Natural killer cell (primary cell): Measurements from ENCODE around the gene LAMC3. TPM values are rescaled to one million over a fixed set of nuclear protein-coding genes. Genes with fewer than 3 reads are reported as not detected.

Source experiments
- ATAC-seq, 3 donors: fragments of 150-1000 bp in 2 of 3; fragments of 200-7000 bp in 1 of 3; cut with Tn5 transposase; 1 replicate in 1 of 3; 2 replicates in 2 of 3; pipeline ENCODE4 v1.10.0; 2021; ENCODE audit warnings: mild to moderate bottlenecking in 2 of 3, moderate library complexity in 2 of 3
- DNase-seq, 2 donors: peaks; one replicate each; pipeline versions ENCODE4 v3.0.0 to v3.0.0-alpha.2; 2013 to 2021; ENCODE audit warnings: mixed read lengths in 1 of 2
- H3K27ac ChIP-seq: one replicate; pipeline ENCODE4 v1.5.1; 2013; ENCODE audit warnings: mild to moderate bottlenecking, low read length
- H3K27me3 ChIP-seq: one replicate; pipeline ENCODE4 v1.6.1; 2013; ENCODE audit warnings: low read length; ENCODE audit not compliant: control insufficient read depth, insufficient read depth
- H3K36me3 ChIP-seq: one replicate; pipeline ENCODE4 v1.6.1; 2013; ENCODE audit warnings: low read length; ENCODE audit not compliant: control insufficient read depth, insufficient read depth
- H3K4me1 ChIP-seq: one replicate; pipeline ENCODE4 v1.6.1; 2013; ENCODE audit warnings: low read length; ENCODE audit not compliant: control insufficient read depth, insufficient read depth
- H3K4me3 ChIP-seq: one replicate; pipeline ENCODE4 v1.5.1; 2013; ENCODE audit warnings: low read length
- H3K9me3 ChIP-seq: one replicate; pipeline ENCODE4 v1.6.1; 2013; ENCODE audit warnings: low read length; ENCODE audit not compliant: control insufficient read depth, insufficient read depth
- H3K27ac Mint-ChIP-seq, 2 donors: one replicate each; pipeline ENCODE4 v1.8.0; 2022; ENCODE audit warnings: mild to moderate bottlenecking in 2 of 2, mixed read lengths in 2 of 2, moderate library complexity in 1 of 2
- H3K27me3 Mint-ChIP-seq, 2 donors: one replicate each; pipeline ENCODE4 v1.8.0; 2022; ENCODE audit warnings: low read depth in 2 of 2, mixed read lengths in 2 of 2
- H3K36me3 Mint-ChIP-seq: one replicate; pipeline ENCODE4 v1.8.0; 2022; ENCODE audit warnings: mixed read lengths
- H3K4me1 Mint-ChIP-seq, 2 donors: one replicate each; pipeline ENCODE4 v1.8.0; 2022; ENCODE audit warnings: mixed read lengths in 2 of 2
- H3K4me3 Mint-ChIP-seq: one replicate; pipeline ENCODE4 v1.8.0; 2022; ENCODE audit warnings: mild to moderate bottlenecking, moderate library complexity, mixed read lengths
- H3K9me3 Mint-ChIP-seq, 2 donors: one replicate each; pipeline ENCODE4 v1.8.0; 2022; ENCODE audit warnings: mixed read lengths in 2 of 2
- CTCF ChIP-seq: fragments of 200-600 bp; IDR thresholded peaks from one replicate; pipeline ENCODE4 v1.8.0; 2022; ENCODE audit warnings: antibody characterized with exemption
- WGBS: methylation state at CpG from one replicate; pipeline ENCODE4 v1.1.7; 2013; ENCODE audit warnings: missing lambda C conversion rate; ENCODE audit not compliant: insufficient coverage; 5-methylcytosine and 5-hydroxymethylcytosine counted together
- intact Hi-C: fragments of 100-400 bp; cut with micrococcal nuclease; formaldehyde crosslinking; loops from one replicate; pipeline ENCODE4 v1.14.2; 2022
- total RNA-seq, 4 donors: library from RNA; stranded (reverse); fragments of 120-200 nt in 1 of 4; gene quantifications; one replicate each; pipeline versions ENCODE4 v1.2.3 to v1.2.4, GENCODE V29; 2013 to 2022

Gene LAMC3
- total RNA-seq, 3 donors from 2014 or later (not counting 1 experiment from before 2014, with no cell fraction given), result not detected

GRCh38 chr9:131031005-131031641 is 22.1 kb downstream of the LAMC3 start:
- Mint-ChIP-seq H3K36me3 (no peaks in the 10 kb centered on the region), H3K4me3 (no peak overlapping the region), H3K27ac (no peak overlapping the region), H3K9me3 (no peaks in the 10 kb centered on the region), H3K4me1 (no peaks in the 10 kb centered on the region), H3K27me3 (peaks cover 0 to 4% of the 10 kb centered on the region in 2 donors)
- WGBS, result 89% methylated on average over 17 of the region's 17 CpGs
- ATAC-seq, result no peak
- intact Hi-C loops, result no loop called here
- TF ChIP-seq CTCF, result no peak
- no peak overlapping the region for H3K27ac ChIP-seq
- H3K36me3 ChIP-seq, result no peaks in the 10 kb centered on the region
- H3K4me3 ChIP-seq, result no peak overlapping the region
- no peak for DNase-seq
- no peaks in the 10 kb centered on the region for H3K9me3 ChIP-seq
- no peaks in the 10 kb centered on the region for H3K27me3 ChIP-seq
- no peaks in the 10 kb centered on the region for H3K4me1 ChIP-seq

GRCh38 chr9:131031642-131032005 is 22.6 kb downstream of the LAMC3 start:
- ATAC-seq, result no peak
- no peaks in the 10 kb centered on the region for H3K36me3 Mint-ChIP-seq
- TF ChIP-seq CTCF, result no peak
- Histone ChIP-seq H3K27me3 (no peaks in the 10 kb centered on the region), H3K9me3 (no peaks in the 10 kb centered on the region), H3K36me3 (no peaks in the 10 kb centered on the region), H3K4me3 (no peak overlapping the region), H3K27ac (no peak overlapping the region), H3K4me1 (no peaks in the 10 kb centered on the region)
- H3K4me1 Mint-ChIP-seq, result no peaks in the 10 kb centered on the region
- intact Hi-C loops, result no loop called here
- no peak overlapping the region for H3K4me3 Mint-ChIP-seq
- 78% methylated on average over 5 of the region's 7 CpGs for WGBS
- no peak for DNase-seq
- no peak overlapping the region for H3K27ac Mint-ChIP-seq
- H3K9me3 Mint-ChIP-seq, result no peaks in the 10 kb centered on the region
- H3K27me3 Mint-ChIP-seq, result peaks cover 0 to 4% of the 10 kb centered on the region in 2 donors

- intact Hi-C loops, result no loop called here
- H3K27ac ChIP-seq, result no peak overlapping the region
- 90% methylated on average over 12 of the region's 12 CpGs for WGBS
- ATAC-seq (no peak), DNase-seq (no peak)
- H3K4me3 Mint-ChIP-seq, result no peak overlapping the region
- H3K36me3 ChIP-seq, result no peaks in the 10 kb centered on the region
- no peak for TF ChIP-seq CTCF
- H3K27ac Mint-ChIP-seq, result no peak overlapping the region
- no peaks in the 10 kb centered on the region for H3K4me1 ChIP-seq
- H3K27me3 ChIP-seq, result no peaks in the 10 kb centered on the region
- H3K4me3 ChIP-seq, result no peak overlapping the region
- H3K4me1 Mint-ChIP-seq, result no peaks in the 10 kb centered on the region
- H3K27me3 Mint-ChIP-seq, result peaks cover 0 to 4% of the 10 kb centered on the region in 2 donors
- H3K9me3 Mint-ChIP-seq, result no peaks in the 10 kb centered on the region
- no peaks in the 10 kb centered on the region for H3K9me3 ChIP-seq
- H3K36me3 Mint-ChIP-seq, result no peaks in the 10 kb centered on the region
Observed at GRCh38 chr9:131032384-131032783, 23.4 kb downstream of the LAMC3 start.
